ENCODE measurements around the gene PPFIA4.

GRCh38 chr1:203063287-203063686 lies 37.0 kb downstream of the PPFIA4 start:
- TF ChIP-seq RAD21 (IDR thresholded peaks at IDR 0.05; ENCODE audit: low read depth): no peak
- TF ChIP-seq JUND (IDR thresholded peaks at IDR 0.05): no peak
- TF ChIP-seq, protein P1, sequence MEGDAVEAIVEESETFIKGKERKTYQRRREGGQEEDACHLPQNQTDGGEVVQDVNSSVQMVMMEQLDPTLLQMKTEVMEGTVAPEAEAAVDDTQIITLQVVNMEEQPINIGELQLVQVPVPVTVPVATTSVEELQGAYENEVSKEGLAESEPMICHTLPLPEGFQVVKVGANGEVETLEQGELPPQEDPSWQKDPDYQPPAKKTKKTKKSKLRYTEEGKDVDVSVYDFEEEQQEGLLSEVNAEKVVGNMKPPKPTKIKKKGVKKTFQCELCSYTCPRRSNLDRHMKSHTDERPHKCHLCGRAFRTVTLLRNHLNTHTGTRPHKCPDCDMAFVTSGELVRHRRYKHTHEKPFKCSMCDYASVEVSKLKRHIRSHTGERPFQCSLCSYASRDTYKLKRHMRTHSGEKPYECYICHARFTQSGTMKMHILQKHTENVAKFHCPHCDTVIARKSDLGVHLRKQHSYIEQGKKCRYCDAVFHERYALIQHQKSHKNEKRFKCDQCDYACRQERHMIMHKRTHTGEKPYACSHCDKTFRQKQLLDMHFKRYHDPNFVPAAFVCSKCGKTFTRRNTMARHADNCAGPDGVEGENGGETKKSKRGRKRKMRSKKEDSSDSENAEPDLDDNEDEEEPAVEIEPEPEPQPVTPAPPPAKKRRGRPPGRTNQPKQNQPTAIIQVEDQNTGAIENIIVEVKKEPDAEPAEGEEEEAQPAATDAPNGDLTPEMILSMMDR (IDR thresholded peaks at IDR 0.05 in 2 of 3, conservative IDR thresholded peaks at IDR 0.05 in 1 of 3; ENCODE audit: borderline replicate concordance in 1 of 3, insufficient read depth in 1 of 3, low read depth in 2 of 3, low read length in 2 of 3): no peak
- TF ChIP-seq, protein P2, sequence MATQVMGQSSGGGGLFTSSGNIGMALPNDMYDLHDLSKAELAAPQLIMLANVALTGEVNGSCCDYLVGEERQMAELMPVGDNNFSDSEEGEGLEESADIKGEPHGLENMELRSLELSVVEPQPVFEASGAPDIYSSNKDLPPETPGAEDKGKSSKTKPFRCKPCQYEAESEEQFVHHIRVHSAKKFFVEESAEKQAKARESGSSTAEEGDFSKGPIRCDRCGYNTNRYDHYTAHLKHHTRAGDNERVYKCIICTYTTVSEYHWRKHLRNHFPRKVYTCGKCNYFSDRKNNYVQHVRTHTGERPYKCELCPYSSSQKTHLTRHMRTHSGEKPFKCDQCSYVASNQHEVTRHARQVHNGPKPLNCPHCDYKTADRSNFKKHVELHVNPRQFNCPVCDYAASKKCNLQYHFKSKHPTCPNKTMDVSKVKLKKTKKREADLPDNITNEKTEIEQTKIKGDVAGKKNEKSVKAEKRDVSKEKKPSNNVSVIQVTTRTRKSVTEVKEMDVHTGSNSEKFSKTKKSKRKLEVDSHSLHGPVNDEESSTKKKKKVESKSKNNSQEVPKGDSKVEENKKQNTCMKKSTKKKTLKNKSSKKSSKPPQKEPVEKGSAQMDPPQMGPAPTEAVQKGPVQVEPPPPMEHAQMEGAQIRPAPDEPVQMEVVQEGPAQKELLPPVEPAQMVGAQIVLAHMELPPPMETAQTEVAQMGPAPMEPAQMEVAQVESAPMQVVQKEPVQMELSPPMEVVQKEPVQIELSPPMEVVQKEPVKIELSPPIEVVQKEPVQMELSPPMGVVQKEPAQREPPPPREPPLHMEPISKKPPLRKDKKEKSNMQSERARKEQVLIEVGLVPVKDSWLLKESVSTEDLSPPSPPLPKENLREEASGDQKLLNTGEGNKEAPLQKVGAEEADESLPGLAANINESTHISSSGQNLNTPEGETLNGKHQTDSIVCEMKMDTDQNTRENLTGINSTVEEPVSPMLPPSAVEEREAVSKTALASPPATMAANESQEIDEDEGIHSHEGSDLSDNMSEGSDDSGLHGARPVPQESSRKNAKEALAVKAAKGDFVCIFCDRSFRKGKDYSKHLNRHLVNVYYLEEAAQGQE (IDR thresholded peaks at IDR 0.05; ENCODE audit: low read depth): no peak
- no peak for TF ChIP-seq POLR2AphosphoS5 (IDR thresholded peaks at IDR 0.05; ENCODE audit: low read depth, low read length)
- TF ChIP-seq, protein P3, sequence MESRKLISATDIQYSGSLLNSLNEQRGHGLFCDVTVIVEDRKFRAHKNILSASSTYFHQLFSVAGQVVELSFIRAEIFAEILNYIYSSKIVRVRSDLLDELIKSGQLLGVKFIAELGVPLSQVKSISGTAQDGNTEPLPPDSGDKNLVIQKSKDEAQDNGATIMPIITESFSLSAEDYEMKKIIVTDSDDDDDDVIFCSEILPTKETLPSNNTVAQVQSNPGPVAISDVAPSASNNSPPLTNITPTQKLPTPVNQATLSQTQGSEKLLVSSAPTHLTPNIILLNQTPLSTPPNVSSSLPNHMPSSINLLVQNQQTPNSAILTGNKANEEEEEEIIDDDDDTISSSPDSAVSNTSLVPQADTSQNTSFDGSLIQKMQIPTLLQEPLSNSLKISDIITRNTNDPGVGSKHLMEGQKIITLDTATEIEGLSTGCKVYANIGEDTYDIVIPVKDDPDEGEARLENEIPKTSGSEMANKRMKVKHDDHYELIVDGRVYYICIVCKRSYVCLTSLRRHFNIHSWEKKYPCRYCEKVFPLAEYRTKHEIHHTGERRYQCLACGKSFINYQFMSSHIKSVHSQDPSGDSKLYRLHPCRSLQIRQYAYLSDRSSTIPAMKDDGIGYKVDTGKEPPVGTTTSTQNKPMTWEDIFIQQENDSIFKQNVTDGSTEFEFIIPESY (IDR thresholded peaks at IDR 0.05; ENCODE audit: extremely low read depth, insufficient replicate concordance, low read length): no peak
- TF ChIP-seq POLR2A (IDR thresholded peaks at IDR 0.05; ENCODE audit: borderline replicate concordance, extremely low read depth, insufficient read depth, insufficient read length): no peak
- TF ChIP-seq EGR1 (IDR thresholded peaks at IDR 0.05; ENCODE audit: low read depth): no peak
- TF ChIP-seq SIN3A (IDR thresholded peaks at IDR 0.05; ENCODE audit: low read depth): no peak
- no peak for TF ChIP-seq ATF3 (IDR thresholded peaks at IDR 0.05)
- TF ChIP-seq CEBPB (IDR thresholded peaks at IDR 0.05; ENCODE audit: low read depth): no peak
- TF ChIP-seq EZH2 (IDR thresholded peaks at IDR 0.05): no peak

Data from HCT116 (cell line).